ENCODE results near the gene IFNAR2. TPM values are rescaled to one million over a fixed set of nuclear protein-coding genes. Genes with fewer than 3 reads are reported as not detected.

The IFNAR2 gene
- polyA plus RNA-seq, 1 experiment: 10.3 TPM

GRCh38 chr21:33278721-33279120, 49.0 kb downstream of the IFNAR2 start:
- CTCF ChIA-PET: interaction anchor here (0.6 to 1.2 kb wide), 3 partner anchors 82 to 878 kb away, joined by 3 read pairs; no protein-coding TSS in a partner anchor
- POLR2A ChIA-PET: interaction anchor here (0.6 to 1.2 kb wide), 2 partner anchors 15 to 156 kb away, joined by 3 read pairs; no protein-coding TSS in a partner anchor
- Histone ChIP-seq H3K27me3 (ENCODE audit: control insufficient read depth, insufficient read depth, low read length) (no peaks in the 10 kb centered on the region), H3K4me3 (ENCODE audit: low read depth, low read length) (no peak overlapping the region), H3K36me3 (ENCODE audit: control insufficient read depth, insufficient read depth, low read length) (peaks cover 15% of the 10 kb centered on the region)
- TF ChIP-seq CTCF (IDR thresholded peaks at IDR 0.05; ENCODE audit: insufficient read depth, low read depth, low read length): no peak
- DNase-seq (ENCODE audit: low read depth): no peak

DNA sequence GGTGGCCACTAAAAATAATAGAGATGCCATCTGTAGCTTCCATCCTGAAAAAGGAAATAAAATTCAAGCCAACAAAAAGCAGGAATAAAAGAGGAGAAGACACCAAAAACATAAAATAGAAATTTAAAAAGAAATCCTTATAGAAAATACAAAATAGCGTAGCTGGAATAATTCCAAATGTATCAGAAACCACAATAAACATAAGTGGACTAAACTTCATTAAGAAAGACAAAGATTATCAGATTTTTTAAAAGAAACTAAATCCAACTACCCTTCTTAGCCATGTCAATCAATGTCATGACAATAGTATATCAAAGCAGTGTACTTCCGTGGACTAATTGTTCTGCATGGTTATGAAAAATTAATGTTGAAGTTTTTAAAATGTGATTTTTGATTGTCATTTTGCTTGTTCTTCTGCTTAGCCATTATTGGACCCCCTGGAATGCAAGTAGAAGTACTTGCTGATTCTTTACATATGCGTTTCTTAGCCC, 49.6 kb downstream of the IFNAR2 start:
- Histone ChIP-seq H3K27me3 (ENCODE audit: control insufficient read depth, insufficient read depth, low read length) (no peaks in the 10 kb centered on the region), H3K4me3 (ENCODE audit: low read depth, low read length) (no peak overlapping the region), H3K36me3 (ENCODE audit: control insufficient read depth, insufficient read depth, low read length) (peaks cover 15% of the 10 kb centered on the region)
- DNase-seq (ENCODE audit: low read depth): no peak
- TF ChIP-seq CTCF (IDR thresholded peaks at IDR 0.05; ENCODE audit: insufficient read depth, low read depth, low read length): no peak
- CTCF ChIA-PET: interaction anchor here (0.6 to 1.2 kb wide), 3 partner anchors 81 to 879 kb away, joined by 3 read pairs; no protein-coding TSS in a partner anchor
- POLR2A ChIA-PET: interaction anchor here (0.6 to 1.2 kb wide), 2 partner anchors 14 to 155 kb away, joined by 3 read pairs; no protein-coding TSS in a partner anchor

Other genes starting within 250 kb of the IFNAR2 start
- gene OLIG2, start 204.0 kb upstream of the IFNAR2 start, polyA plus RNA-seq (2011; rRNA removed): not detected in 2 replicates
- gene OLIG1, start 159.8 kb upstream of the IFNAR2 start, polyA plus RNA-seq (2011; rRNA removed): not detected in 2 replicates
- 56.8 and 63.7 TPM in 2 replicates for gene IL10RB, start 36.4 kb downstream of the IFNAR2 start, polyA plus RNA-seq (2011; rRNA removed)
- gene IFNAR1, start 95.0 kb downstream of the IFNAR2 start, polyA plus RNA-seq (2011; rRNA removed): 11.4 and 15.0 TPM in 2 replicates
- gene IFNGR2, start 173.5 kb downstream of the IFNAR2 start, polyA plus RNA-seq (2011; rRNA removed): 107 and 114 TPM in 2 replicates